Astrocyte of the cerebellum (primary cell): Measurements from ENCODE around the gene FAAP100.

Experiments
- DNase-seq: peaks from one replicate; pipeline ENCODE4 v3.0.0-alpha.2; 2011; ENCODE audit warnings: low read depth
- H3K4me3 ChIP-seq: 2 replicates; pipeline ENCODE4 v1.5.1; 2011; ENCODE audit warnings: mild to moderate bottlenecking, low read depth, low read length, moderate library complexity
- CTCF ChIP-seq: IDR thresholded peaks from 2 replicates; pipeline ENCODE4 v1.5.1; 2012; ENCODE audit warnings: low read length, low read depth, moderate library complexity, mild to moderate bottlenecking; ENCODE audit errors: missing control alignments
- in situ Hi-C: cut with HindIII; loops from 2 replicates; pipeline ENCODE4 v1.10.0; 2017; ENCODE audit warnings: low sequenced_read_pairs

The FAAP100 gene

GRCh38 chr17:81552244-81553017, at the start of gene FAAP100:
TSS of gene FAAP100 (minus strand) at chr17:81552353. CDS start at chr17:81552330, 23 bp downstream.
- peak within 1 kb of the TSS; percentile 90 for H3K4me3 ChIP-seq
- no peak for TF ChIP-seq CTCF
- DNase-seq, result no peak
- in situ Hi-C loops, result no loop called here

- TF ChIP-seq CTCF, result peak; percentile 85
- no peak overlapping the region for H3K4me3 ChIP-seq
- in situ Hi-C loops, result no loop called here
- peak; percentile 60 for DNase-seq
Measured at GRCh38 chr17:81601525-81602120, 49.5 kb upstream of the FAAP100 start.

GRCh38 chr17:81599719-81600486, 47.8 kb upstream of the FAAP100 start:
- DNase-seq, result no peak
- H3K4me3 ChIP-seq, result no peak overlapping the region
- in situ Hi-C loops, result no loop called here

GRCh38 chr17:81593105-81593871, 41.1 kb upstream of the FAAP100 start:
- DNase-seq, result no peak
- H3K4me3 ChIP-seq, result no peak overlapping the region
- in situ Hi-C loops, result no loop called here
- TF ChIP-seq CTCF, result no peak

More at GRCh38 chr17:81599719-81600486, 47.8 kb upstream of the FAAP100 start:
- TF ChIP-seq CTCF, result no peak

GRCh38 chr17:81591971-81592370, 39.8 kb upstream of the FAAP100 start:
- TF ChIP-seq CTCF, result no peak
- no peak overlapping the region for H3K4me3 ChIP-seq
- in situ Hi-C loops, result no loop called here
- no peak for DNase-seq

GRCh38 chr17:81590121-81590520, 38.0 kb upstream of the FAAP100 start:
- H3K4me3 ChIP-seq, result no peak overlapping the region
- no peak for DNase-seq
- no peak for TF ChIP-seq CTCF
- in situ Hi-C loops, result no loop called here
